ENCODE results near the gene C2CD2.
"Not testable (repeated sequence)": the region's sequence is repeated elsewhere in the genome, so short reads cannot be mapped to it uniquely, and the experiment has no call there.

The C2CD2 gene

DNA sequence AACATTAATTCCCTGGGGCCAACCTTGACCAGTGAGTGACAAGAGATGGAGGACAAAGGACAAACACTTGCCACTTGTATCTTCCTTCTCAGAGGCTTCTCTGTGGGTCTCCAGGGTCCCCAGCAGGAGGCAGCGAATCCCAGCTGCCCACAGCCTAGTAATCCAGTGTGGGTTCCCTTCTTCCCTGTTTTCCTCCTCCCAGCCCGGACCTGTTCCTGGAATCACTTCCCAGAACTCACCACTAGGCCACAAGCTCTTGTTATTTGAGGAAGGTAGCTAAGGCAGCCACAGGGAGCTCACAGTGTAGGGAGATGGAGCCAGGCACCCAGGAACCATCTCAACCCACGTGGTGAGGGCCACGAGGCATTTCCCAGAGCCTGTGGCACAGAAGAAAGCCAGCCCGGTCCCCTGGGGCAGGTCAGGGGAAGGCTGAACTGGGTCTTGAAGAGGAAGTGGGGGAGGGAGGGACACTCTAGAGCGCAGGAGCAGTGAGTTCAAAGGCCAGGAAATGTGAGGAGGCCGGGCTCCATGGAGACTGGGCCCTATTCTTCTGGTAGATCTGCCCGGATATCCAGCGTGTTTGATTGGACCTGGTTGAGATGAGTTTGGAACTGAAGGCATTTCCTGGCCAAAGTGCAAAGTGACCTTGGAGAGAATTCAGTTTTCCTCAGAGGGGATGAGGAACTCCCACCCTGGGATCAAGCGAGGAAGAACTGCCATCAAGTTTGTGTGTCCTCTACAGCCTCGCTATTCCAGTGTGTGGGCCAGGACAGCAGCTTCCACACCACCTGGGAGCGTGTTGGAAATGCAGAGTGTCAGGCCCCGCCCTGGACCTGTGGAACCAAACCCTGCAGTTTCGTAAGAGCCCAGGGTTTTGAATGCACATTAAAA lies 20.3 kb upstream of the C2CD2 start:
- no peak for DNase-seq

DNA sequence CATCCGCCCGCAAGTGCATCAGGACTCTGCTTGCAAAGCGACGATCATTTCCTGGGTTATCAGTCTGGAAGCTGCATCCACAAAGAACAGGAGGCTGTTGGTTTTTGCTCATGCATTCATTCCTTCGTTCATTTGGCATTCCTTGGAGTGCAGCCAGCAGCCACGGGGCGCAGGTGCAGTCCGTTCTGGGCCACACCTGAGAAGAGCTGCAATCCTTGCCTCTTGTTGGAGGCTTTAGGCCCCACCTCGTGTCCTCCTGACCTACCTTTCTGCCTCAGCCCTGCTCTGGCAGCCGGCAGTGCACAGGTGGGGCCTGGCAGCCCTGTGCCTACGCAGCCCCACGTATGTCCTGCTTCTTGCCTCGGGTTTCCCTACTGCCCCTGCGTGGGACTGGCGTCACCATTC lies 19.6 kb upstream of the C2CD2 start:
- DNase-seq = no peak

DNA sequence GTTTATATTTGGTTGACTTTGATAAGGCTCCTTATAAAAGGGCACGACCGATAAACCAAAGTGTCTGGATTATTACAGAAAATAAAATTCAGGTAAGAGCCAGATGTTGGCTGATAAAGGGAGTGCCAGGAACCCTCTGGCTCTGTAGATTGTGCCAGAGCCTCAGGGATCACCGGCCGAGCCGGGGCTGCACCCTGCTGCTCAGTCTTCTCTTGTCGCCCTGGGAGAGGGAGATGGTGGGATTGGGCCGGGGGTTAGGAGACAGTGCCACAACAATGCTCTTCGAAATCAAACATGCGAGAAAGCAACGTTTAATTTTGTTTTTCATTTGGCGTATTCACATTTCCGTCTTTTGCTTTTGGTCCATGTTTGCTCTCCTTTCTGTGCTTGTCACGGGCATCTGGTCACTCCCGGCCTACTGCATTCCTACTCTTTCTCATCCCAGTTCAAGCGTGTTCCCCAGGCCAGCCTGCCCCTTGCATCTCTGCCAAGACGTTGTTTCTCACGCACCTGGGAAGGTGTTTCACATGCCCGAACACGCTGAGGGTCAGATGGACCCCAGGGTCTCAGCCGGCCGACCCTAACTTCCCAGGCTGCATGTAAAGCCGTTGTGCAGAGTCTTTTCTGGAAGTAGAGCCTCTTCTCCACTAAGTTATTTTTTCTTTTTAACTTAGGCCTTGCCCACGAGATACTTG lies 18.8 kb upstream of the C2CD2 start:
- no peak for DNase-seq

DNA sequence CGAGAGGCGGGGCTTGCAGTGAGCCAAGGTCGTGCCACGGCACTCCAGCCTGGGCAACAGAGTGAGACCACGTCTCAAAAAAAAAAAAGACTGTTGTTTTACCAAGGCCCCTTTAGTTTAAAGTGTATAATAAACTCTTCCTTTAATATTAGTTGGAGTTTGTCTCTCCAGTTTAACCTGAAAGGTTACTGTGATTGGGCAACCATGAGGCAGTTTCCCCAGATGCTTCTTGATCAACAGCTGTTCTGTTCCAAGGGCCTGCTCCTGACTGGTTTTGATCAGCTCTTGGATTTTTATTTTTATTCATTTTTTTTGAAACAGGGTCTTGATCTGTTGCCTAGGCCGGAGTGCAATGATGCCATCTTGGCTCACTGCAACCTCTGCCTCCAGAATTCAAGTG lies 18.1 kb upstream of the C2CD2 start:
- no peak for DNase-seq

DNA sequence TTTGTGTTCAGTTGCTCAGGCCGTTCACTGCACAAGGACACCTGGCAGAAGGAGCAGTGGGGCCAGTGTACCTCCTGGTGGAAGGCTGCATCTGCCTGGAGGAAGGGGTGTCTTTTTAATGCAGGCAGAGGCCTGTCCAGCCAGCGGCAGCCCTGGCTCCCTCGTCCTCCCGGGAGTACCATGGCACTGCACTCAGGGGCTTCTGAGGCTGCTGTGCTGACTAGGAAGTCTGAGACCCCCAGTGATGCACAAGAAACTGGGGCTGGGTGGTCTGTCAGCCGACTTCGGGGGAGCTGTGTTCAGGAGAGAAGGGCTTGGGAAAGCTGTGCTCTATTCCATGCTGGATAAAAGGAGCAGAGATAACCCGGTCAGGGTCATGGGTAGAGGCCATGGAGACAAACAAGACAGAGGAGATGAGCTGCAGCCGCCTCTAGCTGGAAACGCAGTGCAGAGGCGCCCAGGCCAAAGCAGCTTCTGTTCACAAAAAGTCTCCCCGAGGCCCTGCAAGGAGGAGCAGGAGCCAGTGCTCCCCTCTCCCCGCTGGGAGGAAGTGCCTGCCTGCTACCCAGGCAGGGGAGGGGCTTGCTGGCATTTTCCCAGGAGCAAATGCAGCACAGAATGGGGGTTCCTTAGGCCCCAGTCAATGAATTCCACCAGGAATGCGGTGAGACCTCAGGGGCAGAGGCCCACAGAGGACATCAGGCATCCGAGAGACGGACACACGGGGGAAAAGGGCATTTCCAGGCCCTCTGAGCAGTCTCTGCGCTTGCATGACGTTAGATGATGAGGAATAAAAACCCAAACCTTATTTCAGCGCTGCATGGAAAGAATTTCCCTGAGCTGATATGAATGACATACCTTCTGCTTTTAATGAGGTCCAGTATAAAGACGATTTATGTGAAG lies 17.2 kb upstream of the C2CD2 start:
- no peak for DNase-seq

DNA sequence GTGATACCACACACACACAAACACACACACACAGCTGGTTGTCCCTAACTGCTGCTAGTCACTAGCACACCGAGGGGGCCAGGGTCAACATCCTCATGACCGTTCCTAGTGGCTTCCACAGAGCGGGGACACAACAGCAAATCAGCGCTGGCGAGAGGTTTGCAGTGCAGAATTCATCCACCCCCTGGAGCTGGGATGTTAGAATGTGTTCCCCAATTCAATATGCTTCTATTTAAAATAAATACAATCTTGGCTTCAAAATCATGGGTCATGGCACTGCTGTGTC lies 16.2 kb upstream of the C2CD2 start:
- DNase-seq = no peak

DNA sequence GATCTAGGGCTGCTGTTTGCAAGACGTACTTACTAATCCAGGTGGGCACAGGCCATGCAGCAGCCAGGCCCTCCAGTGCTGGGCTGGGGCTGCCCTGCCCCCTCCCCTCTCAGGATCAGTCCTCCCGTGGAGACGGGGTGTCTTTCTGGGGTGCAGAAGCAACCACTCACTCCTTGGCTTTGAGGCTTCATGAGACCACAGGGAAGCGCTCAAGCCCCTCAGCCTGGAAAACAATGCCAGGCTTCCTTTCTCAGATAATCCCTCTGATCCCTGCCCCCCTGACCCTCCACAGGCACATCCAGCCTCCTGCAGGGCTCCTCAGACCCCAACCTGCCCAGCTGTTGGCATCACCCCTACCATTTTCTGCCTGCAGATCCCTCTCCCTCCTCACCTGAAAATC lies 13.9 kb upstream of the C2CD2 start:
- DNase-seq = no peak

DNA sequence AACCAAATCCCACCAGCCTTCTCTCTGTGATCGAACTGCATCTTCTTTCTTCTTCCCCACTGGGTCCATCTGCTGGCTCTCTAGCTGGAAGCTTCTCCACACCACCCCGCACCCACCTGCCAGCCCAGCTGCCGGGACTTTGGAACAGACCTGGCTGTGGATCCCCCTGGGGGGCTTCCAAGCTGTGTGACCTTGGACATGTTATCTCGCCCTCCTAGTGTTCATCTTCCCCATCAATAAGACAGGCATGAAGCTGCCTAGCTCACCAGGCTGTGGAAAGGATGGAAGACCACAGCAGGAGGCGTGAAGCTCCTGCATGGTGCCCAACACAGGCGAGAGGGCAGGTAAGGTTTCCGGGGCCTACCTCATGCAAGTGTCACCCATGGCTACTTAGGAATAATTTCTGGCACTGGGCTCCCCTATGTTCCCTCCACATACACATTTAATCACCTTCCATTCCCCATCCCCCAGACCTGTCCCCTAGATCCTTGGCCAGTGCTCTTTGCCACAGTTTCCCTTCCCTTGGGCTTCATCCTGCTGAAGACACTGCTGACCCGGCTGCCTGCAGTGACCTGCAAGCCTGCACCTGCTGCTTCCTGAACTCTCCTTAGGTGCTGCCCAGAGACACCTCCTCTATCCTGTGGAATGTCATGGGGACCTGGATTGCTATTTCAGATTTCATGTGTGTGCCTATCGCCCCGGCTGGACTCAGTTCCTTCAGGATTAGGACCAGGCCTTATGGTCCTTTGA lies 13.2 kb upstream of the C2CD2 start:
- DNase-seq = no peak

DNA sequence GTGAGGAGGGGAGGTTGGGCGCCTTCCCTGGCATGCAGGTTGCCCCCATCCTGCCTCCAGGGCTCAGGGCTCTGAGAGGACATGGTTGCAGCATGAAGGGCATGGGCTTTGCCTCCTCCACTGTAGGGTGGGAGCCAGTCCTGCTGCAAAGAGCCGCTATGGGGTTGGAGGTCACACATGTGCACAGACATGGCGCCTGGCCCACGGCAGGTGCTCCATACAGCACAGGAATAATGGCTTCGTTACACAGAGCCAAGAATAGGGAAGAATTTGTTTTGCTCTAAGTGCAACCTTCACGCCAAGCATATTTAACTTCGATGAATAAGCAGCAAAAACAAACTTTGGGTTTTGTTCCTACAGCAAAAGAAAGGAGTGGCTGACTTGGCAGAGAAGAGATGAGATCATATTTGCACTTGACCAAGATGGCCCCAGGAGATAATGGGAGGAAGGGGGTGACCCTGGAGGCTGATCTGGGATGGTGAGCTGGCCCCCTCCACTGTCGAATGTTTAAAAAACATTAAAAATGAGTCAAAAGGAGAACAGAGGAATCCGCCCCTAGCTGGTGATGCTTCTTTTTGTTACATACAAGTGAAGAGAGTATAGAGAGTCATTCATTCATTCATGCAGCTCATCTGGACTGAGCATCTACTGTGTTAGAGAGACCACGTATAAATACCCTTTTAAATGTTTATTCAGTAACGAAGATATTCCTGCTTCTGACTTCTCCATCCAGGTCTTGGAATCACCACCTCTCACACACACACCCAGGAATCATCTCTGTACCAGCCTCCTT lies 12.4 kb upstream of the C2CD2 start:
- no peak for DNase-seq

DNA sequence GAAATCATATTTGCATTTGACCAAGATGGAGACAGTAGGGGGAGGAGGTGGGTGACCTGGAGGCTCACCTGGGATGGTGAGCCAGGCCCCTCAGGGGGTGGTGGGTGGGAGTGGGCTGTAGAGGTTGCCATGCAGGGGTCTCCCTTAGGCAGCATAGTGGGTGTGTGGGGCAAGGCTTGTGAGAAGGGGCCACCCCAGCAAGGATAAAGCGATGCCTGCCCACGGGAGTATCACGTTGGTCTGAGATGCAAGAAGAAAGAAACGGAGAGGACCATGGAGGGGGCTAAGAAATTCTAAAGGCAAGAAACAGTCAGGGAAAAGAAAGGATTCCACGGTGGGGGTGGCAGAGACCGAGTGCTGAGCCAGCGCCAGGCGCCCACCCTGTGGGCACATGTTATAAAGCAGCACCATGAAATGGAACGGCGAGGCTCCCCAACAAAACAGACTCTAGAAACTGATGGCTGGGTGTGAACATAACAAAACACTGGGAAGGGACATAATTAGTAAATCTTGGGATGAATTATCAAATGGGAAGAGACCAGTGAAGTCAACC lies 11.7 kb upstream of the C2CD2 start:
- DNase-seq = no peak

DNA sequence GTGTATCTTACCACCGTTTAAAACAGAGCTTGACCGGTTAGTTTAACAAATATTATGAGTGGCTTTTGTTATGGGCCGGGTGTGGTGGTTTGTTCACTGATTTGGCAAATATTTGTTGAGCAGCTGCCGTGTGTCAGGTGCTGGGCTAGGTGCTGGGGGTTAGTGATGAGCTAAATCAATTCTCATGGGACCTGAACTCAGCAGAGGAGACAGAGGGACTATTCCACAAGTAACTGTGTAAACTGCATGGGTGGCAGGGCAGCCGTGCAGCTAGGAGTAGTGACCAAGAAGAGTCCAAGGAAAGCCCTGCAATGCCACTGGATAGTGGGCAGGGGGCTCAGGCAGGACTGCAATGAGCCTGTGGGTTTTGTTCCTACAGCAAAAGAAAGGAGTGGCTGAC lies 11.2 kb upstream of the C2CD2 start:
- DNase-seq = no peak

DNA sequence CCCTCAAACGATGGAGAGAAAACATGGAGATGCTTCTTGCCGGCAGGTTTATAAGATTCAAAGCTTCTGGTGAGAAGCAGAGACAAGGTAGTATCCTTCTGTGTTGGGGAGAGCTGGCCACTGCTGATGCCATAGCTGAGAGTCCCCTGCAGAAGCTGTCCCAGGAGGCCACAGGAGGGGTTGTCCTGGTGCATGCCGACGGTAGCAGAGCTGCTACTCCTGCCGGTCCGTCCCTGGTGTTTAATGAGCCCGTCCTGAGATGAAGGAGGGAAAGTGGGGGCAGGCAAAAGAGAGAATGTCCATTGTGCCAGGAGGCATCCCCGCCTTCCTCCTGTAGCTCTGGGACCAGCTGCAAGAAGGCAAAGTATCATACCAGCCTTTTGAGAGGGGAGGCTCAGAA lies 10.4 kb upstream of the C2CD2 start:
- DNase-seq = no peak

DNA sequence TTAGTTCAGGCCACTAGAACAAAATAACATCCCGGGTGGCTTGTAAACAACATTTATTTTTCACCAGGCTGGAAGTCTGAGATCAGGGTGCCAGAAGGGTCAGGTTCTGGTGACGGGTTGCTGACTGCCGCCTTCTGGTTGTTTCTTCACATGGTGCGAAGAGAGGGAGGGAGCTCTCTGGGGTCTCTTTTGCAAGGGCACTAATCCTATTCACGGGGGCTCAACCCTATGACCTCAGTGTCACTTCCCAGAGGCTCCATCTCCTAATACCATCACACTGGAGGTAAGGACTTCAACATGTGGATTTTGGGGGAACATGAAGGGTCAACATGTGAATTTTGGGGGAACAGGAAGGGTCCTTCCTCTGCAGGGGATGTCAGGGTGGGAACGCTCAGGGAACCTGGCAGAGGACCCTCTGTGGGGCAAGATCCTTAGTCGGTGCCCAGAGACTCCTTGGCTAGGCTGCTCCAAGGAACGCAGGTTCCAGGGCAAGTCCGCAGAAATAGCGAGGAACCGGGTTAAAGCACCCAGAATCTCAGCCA lies 8.7 kb upstream of the C2CD2 start:
- DNase-seq = no peak

DNA sequence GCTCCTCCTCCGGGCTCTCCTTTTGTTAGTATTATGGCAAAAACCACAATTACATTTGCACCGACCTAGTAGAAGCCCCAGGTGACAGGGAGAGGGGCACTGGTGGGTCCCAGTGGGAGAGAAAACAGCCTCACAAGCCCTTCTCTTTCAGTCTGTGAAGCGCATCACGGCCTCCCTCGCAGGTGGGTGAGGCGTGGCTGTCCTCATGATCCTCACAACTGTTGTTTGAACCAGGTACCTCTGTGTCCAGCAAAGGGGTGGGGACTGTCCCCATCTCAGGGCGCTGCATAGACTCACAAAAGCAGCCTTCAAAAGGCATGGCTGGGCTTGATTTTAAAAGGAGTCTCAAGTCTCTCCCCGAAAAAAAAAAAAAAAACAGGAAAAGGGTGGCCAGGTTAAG lies 7.9 kb upstream of the C2CD2 start:
- DNase-seq = no peak

DNA sequence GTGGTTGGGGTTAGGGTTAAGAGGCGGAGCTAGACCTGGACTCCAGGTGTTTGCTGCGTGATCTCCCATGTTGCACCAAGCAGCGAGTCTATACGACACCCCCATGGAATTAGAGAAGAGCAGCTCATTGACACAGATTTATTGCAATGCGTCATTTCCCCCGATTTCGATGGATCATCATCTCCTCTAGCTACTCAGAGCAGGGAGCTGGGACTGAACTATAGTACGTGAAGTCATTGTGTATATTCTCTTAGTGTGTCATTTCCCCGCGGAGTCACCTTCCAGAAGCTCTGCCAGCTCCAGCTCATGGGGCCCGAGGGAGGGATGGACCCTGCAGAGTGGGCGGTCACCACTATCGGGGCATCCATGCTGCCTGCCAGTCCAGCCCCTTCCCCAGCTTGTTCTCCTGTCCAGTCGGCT lies 7.5 kb upstream of the C2CD2 start:
- no peak for DNase-seq

DNA sequence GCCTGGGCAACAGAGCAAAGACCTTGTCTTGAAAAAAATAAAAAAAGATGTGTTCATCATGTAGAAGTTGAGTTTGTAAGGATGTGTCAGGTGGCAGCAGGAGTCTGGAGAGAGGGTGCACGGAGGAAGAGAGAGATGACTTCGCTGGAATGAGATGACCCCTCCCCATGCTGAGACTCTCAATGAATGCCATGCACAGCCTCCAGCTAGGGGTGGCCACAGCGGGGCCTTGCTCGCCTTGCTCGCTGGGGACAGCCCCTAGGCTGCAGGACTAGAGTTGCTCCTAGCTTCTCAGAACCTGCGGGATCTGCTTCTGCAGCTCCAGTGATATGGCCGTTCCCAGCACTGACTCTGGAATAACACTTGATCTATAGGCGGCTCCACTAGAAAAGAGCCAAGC lies 6.6 kb upstream of the C2CD2 start:
- no peak for DNase-seq

DNA sequence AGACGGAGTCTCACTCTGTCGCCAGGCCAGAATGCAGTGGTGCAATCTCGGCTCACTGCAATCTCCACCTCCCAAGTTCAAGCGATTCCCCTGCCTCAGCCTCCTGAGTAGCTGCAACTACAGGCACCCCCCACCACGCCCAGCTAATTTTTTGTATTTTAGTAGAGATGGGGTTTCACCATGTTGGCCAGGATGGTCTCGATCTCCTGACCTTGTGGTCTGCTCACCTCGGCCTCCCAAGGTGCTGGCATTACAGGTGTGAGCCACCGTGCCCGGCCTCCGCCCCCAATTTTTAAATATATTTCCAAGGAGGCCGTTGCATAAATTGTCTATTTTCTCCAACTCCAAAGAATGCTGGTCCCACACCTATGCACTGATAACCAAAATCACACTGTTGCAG lies 5.9 kb upstream of the C2CD2 start:
- DNase-seq = not testable (repeated sequence)

DNA sequence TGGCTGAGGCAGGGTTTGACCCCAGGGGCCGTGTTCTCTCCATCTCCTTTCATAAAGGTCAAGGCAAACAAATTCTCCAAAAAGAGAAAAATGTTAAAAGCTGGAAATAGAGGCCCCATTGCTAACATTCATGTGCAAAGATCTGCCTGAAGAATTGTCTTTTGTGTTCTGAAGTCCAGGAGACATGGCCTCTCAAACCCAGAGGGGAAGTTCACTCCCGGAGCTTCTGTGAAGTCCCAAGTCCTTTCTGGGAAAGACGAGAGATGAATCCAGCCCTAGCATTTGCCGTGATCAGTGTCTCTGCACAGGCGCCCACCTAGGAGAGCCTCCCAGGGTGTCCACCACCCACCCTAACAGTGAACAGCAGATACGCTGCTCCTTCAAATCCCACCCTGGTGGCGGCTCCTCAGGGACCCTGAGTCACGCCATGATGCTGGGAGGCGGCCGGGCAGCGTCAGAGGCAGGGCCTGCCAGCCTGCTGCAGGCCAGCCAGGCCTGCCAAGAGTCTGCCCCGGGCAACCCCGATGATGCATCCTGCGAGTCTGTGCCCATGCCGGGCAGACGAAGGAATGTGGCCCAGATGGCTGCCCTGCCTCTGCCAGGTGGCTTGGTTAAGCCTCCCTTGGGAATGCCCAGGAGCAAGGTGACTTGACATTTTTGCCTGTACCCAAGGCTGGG lies 5.2 kb upstream of the C2CD2 start:
- DNase-seq = no peak

DNA sequence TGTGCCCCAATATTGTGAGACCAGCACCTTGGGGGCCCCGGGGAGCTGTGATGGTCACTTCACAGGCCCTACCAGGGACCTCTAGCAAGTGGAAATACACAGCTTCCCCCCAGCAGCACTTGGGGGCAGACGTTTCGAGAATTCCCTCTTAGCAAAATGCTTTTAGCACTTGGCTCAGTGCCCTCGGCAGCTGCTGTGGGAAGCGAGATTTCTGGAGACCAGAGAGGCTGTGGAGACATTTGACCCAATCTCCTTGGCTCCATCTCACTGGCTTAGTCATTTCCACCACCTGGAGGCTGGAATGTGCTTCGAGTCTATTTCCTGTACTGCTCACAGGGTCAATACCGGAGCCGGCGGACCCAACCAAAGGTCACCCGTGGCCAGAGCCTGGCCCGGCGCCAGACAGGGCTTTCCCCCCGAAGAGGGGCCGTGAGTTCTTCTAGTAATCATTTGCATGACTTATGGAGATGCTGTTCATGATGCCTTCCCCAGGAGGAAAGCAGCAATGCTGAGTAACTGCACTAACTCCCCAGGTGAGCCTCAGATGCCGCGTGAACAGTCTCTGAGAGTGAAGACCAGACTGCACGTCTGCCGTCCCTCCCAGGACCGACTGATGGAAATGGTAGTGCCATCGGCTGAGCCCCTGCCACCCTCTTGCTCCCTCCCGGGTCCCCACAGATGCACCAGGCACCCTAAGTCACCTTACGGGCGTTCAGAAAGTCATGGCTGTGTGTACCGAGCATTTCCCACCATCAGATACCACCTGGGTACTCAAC lies 4.4 kb upstream of the C2CD2 start:
- DNase-seq = peak; percentile 40 to 41
